ENCODE results near the gene ARHGAP42. TPM values are rescaled to one million over a fixed set of nuclear protein-coding genes. Genes with fewer than 3 reads are reported as not detected.
A peak's percentile ranks its signal among the peaks of the same experiment; 100 is the strongest.

The ARHGAP42 gene
- total RNA-seq, 1 experiment from 2014 or later: 7.1 TPM

- no peak overlapping the region for H3K4me3 ChIP-seq (ENCODE audit: low read depth in 2 of 2, low read length in 2 of 2)
- no peaks in the 10 kb centered on the region for H3K4me1 ChIP-seq (ENCODE audit: control insufficient read depth, insufficient read depth, low read length)
- H3K36me3 ChIP-seq (ENCODE audit: control insufficient read depth, insufficient read depth, low read length): no peaks in the 10 kb centered on the region
- BruUV-seq (replicated peaks): no TSS peak
- POLR2A ChIA-PET: no interaction called here
- DNase-seq (ENCODE audit: low read depth, low spot score) (no peak), ATAC-seq (no peak)
- H3K9me3 ChIP-seq (ENCODE audit: control insufficient read depth, insufficient read depth, low read depth, low read length): no peaks in the 10 kb centered on the region
- CTCF ChIA-PET: no interaction called here
- intact Hi-C loops (cut with micrococcal nuclease; ENCODE audit: unreplicated experiment): no loop called here
- TF ChIP-seq SIN3A (IDR thresholded peaks at IDR 0.05; ENCODE audit: borderline replicate concordance, insufficient read depth, low read depth, low read length) (no peak), POLR2AphosphoS5 (IDR thresholded peaks at IDR 0.05; ENCODE audit: low read depth, low read length) (no peak), REST (IDR thresholded peaks at IDR 0.05; ENCODE audit: insufficient read depth in 1 of 2, low read depth in 2 of 2, low read length in 1 of 2) (no peak), TCF7L2 (IDR thresholded peaks at IDR 0.05; ENCODE audit: low read depth, low read length) (no peak)
- TF ChIP-seq, protein P1, sequence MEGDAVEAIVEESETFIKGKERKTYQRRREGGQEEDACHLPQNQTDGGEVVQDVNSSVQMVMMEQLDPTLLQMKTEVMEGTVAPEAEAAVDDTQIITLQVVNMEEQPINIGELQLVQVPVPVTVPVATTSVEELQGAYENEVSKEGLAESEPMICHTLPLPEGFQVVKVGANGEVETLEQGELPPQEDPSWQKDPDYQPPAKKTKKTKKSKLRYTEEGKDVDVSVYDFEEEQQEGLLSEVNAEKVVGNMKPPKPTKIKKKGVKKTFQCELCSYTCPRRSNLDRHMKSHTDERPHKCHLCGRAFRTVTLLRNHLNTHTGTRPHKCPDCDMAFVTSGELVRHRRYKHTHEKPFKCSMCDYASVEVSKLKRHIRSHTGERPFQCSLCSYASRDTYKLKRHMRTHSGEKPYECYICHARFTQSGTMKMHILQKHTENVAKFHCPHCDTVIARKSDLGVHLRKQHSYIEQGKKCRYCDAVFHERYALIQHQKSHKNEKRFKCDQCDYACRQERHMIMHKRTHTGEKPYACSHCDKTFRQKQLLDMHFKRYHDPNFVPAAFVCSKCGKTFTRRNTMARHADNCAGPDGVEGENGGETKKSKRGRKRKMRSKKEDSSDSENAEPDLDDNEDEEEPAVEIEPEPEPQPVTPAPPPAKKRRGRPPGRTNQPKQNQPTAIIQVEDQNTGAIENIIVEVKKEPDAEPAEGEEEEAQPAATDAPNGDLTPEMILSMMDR (IDR thresholded peaks at IDR 0.05): no peak
- in situ Hi-C loops (cut with HindIII; ENCODE audit: low pct_unique_long_range_greater_than_20kb, low sequenced_read_pairs): no loop called here
- no peaks in the 10 kb centered on the region for H3K27me3 ChIP-seq (ENCODE audit: control insufficient read depth, insufficient read depth, low read length)
- H3K27ac ChIP-seq (ENCODE audit: low read length): no peak overlapping the region
These were observed 101.6 kb downstream of the ARHGAP42 start for GRCh38 chr11:100788561-100789295.

DNA sequence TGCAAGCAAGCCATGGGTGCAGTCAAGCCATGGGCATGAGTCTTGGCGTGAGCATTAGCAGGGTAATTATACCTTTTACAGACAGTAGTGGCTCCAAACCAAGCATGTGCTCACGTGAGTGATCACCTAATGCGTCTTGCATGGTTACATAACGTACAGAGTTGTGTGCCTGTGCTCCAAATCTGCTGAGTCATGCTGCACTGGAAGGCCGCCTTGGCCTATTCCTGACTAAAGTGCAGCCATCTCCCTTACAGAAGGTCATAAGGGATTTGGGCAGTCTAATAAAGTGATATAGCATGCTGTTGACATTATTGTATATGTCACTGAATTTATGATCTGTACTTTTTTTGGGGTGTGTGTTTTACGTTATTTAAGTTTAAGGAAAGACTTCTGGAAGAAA, 102.4 kb downstream of the ARHGAP42 start:
- ChIA-PET CTCF (no interaction called here), POLR2A (no interaction called here)
- Histone ChIP-seq H3K27ac (ENCODE audit: low read length) (no peak overlapping the region), H3K27me3 (ENCODE audit: control insufficient read depth, insufficient read depth, low read length) (no peaks in the 10 kb centered on the region), H3K4me3 (ENCODE audit: low read depth in 2 of 2, low read length in 2 of 2) (no peak overlapping the region), H3K9me3 (ENCODE audit: control insufficient read depth, insufficient read depth, low read depth, low read length) (no peaks in the 10 kb centered on the region), H3K36me3 (ENCODE audit: control insufficient read depth, insufficient read depth, low read length) (no peaks in the 10 kb centered on the region), H3K4me1 (ENCODE audit: control insufficient read depth, insufficient read depth, low read length) (no peaks in the 10 kb centered on the region)
- TF ChIP-seq SIN3A (IDR thresholded peaks at IDR 0.05; ENCODE audit: borderline replicate concordance, insufficient read depth, low read depth, low read length) (no peak), TCF7L2 (IDR thresholded peaks at IDR 0.05; ENCODE audit: low read depth, low read length) (no peak), POLR2AphosphoS5 (IDR thresholded peaks at IDR 0.05; ENCODE audit: low read depth, low read length) (no peak), REST (IDR thresholded peaks at IDR 0.05; ENCODE audit: insufficient read depth in 1 of 2, low read depth in 2 of 2, low read length in 1 of 2) (no peak)
- TF ChIP-seq, protein P1 (IDR thresholded peaks at IDR 0.05): no peak
- DNase-seq (ENCODE audit: low read depth, low spot score): no peak
- intact Hi-C loops (cut with micrococcal nuclease; ENCODE audit: unreplicated experiment) (no loop called here), in situ Hi-C loops (cut with HindIII; ENCODE audit: low pct_unique_long_range_greater_than_20kb, low sequenced_read_pairs) (no loop called here)
- BruUV-seq (replicated peaks): no TSS peak
- peak; percentile 38; the same call in 1 of the 2 replicates for ATAC-seq

All from Panc1 (cell line).